PC-3 (cell line): ENCODE data around the gene MRPS11.

ENCODE experiments used
- EZH2 ChIP-seq: fragments of 300-600 bp; sonication (generic); IDR thresholded peaks from one replicate; pipeline ENCODE4 v1.6.1; 2017; ENCODE audit warnings: antibody characterized with exemption, mild to moderate bottlenecking, low read length; ENCODE audit not compliant: unreplicated experiment
- TF ChIP-seq, protein P1 (sequence below): fragments of 300-600 bp; sonication (generic); conservative IDR thresholded peaks from 2 replicates; pipeline ENCODE4 v1.5.1; 2017; ENCODE audit warnings: antibody characterized with exemption, low read depth, mild to moderate bottlenecking, low read length

DNA sequence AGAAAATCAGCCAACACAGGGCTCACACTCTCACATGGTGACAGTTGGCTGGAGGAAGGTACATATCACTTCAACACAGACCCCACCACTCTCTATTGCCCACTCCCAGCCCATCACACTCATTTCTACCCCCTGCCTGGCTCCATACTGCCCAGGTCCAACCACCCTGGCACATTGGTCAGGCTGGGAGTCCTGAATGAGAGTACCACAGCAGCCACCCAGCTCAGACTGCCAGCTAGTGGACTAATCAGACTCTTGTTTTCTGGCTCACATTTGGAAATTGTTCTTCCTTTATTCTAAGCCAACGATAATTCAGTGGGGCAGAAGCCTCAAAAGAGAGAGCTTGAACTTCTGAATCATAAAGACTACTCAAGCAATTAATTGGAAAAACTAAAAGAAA is 20.3 kb upstream of the MRPS11 start:
- TF ChIP-seq, protein P1, sequence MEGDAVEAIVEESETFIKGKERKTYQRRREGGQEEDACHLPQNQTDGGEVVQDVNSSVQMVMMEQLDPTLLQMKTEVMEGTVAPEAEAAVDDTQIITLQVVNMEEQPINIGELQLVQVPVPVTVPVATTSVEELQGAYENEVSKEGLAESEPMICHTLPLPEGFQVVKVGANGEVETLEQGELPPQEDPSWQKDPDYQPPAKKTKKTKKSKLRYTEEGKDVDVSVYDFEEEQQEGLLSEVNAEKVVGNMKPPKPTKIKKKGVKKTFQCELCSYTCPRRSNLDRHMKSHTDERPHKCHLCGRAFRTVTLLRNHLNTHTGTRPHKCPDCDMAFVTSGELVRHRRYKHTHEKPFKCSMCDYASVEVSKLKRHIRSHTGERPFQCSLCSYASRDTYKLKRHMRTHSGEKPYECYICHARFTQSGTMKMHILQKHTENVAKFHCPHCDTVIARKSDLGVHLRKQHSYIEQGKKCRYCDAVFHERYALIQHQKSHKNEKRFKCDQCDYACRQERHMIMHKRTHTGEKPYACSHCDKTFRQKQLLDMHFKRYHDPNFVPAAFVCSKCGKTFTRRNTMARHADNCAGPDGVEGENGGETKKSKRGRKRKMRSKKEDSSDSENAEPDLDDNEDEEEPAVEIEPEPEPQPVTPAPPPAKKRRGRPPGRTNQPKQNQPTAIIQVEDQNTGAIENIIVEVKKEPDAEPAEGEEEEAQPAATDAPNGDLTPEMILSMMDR = no peak
- TF ChIP-seq EZH2 = no peak
